HepG2 (cell line): ENCODE measurements around the gene TTC29. TPM values are rescaled to one million over a fixed set of nuclear protein-coding genes. Genes with fewer than 3 reads are reported as not detected.

ENCODE experiments used
- ATAC-seq: fragments of 200-7000 bp; cut with Tn5 transposase; 3 replicates; pipeline ENCODE4 v1.9.1; 2020; ENCODE audit warnings: mild to moderate bottlenecking, moderate library complexity
- BruUV-seq: library from RNA; stranded (reverse); fragments of 400-500 nt; replicated peaks from 2 replicates; lab custom pipeline; 2021; lab: Mats Ljungman, UMichigan
- CTCF ChIA-PET: fragments of 300-600 bp; formaldehyde crosslinking; extraction: SDS; loops from one replicate; lab custom pipeline; 2021; ENCODE audit warnings: low total read pairs, inconsistent platforms, low intra/inter-chr PET ratio; lab: Yijun Ruan, JAX
- POLR2A ChIA-PET: fragments of 350-600 bp; sonication (Branson Sonifier 250); formaldehyde crosslinking; loops from one replicate; lab custom pipeline; 2020; ENCODE audit warnings: antibody characterized with exemption, inconsistent platforms; lab: Yijun Ruan, JAX
- DNase-seq: peaks from one replicate; pipeline ENCODE4 v3.0.0-alpha.2; 2015; ENCODE audit warnings: low spot score
- FAIRE-seq: peaks from 3 replicates; lab custom pipeline; 2011; peaks lifted over from hg19 to GRCh38; lab: Jason Lieb, UNC
- H2AFZ ChIP-seq: one replicate; pipeline ENCODE4 v1.6.1; 2011; ENCODE audit warnings: low read length, inconsistent platforms
- H3K27ac ChIP-seq: fragments of 300-600 bp; 3 replicates; pipeline ENCODE4 v1.8.0; 2011; ENCODE audit warnings: mixed run types, mild to moderate bottlenecking, mixed read lengths, low read length, inconsistent platforms; ENCODE audit not compliant: insufficient read depth; ENCODE audit errors: extremely low read length
- H3K27me3 ChIP-seq, 2 experiments: fragments of 200-600 bp in 1 of 2; 2 replicates in 1 of 2; 3 replicates in 1 of 2; pipeline versions ENCODE4 v1.6.0 to v1.8.0; 2011; ENCODE audit warnings: low read length in 2 of 2, mild to moderate bottlenecking in 2 of 2, moderate library complexity in 2 of 2, inconsistent platforms in 1 of 2; ENCODE audit not compliant: insufficient read depth in 2 of 2, control insufficient read depth in 1 of 2
- H3K36me3 ChIP-seq, 2 experiments: fragments of 200-600 bp in 1 of 2; replicated peaks in 1 of 2; 2 replicates in 1 of 2; 3 replicates in 1 of 2; pipeline versions ENCODE4 v1.5.1 to v1.8.0; 2011; ENCODE audit warnings: low read length in 2 of 2, inconsistent platforms in 1 of 2; ENCODE audit not compliant: insufficient read depth in 2 of 2, control insufficient read depth in 1 of 2
- H3K4me1 ChIP-seq: 2 replicates; pipeline ENCODE4 v1.5.1; 2012; ENCODE audit warnings: low read length, inconsistent platforms; ENCODE audit not compliant: insufficient read depth
- H3K4me2 ChIP-seq: 2 replicates; pipeline ENCODE4 v1.6.0; 2011; ENCODE audit warnings: low read depth, low read length, inconsistent platforms
- H3K4me3 ChIP-seq, 3 experiments: fragments of 200-600 bp in 1 of 3; sonication (generic), shearing (Covaris generic) in 1 of 3; replicated peaks in 1 of 3; 2 replicates each; pipeline ENCODE4 v1.5.1; 2011 to 2016; ENCODE audit warnings: low read length in 3 of 3, inconsistent platforms in 2 of 3, low read depth in 2 of 3, mild to moderate bottlenecking in 2 of 3, control low read depth in 1 of 3, mixed read lengths in 1 of 3; ENCODE audit not compliant: insufficient read depth in 1 of 3
- H3K79me2 ChIP-seq: one replicate; pipeline ENCODE4 v1.6.1; 2011; ENCODE audit warnings: low read length, inconsistent platforms; ENCODE audit not compliant: insufficient read depth
- H3K9ac ChIP-seq: 2 replicates; pipeline ENCODE4 v1.6.0; 2011; ENCODE audit warnings: mild to moderate bottlenecking, low read depth, low read length, inconsistent platforms; ENCODE audit not compliant: insufficient read depth
- H3K9me3 ChIP-seq: 2 replicates; pipeline ENCODE4 v1.5.1; 2012; ENCODE audit warnings: mild to moderate bottlenecking, low read length
- H4K20me1 ChIP-seq: 2 replicates; pipeline ENCODE4 v1.6.0; 2011; ENCODE audit warnings: inconsistent platforms, mild to moderate bottlenecking, low read length, moderate library complexity; ENCODE audit not compliant: insufficient read depth
- EEA1 ChIP-seq: sonication (generic); formaldehyde crosslinking; IDR thresholded peaks from 2 replicates; pipeline ENCODE4 v1.5.1; 2020; ENCODE audit warnings: mild to moderate bottlenecking, missing genetic modification reagents, borderline replicate concordance
- GFI1 ChIP-seq: sonication (generic); formaldehyde crosslinking; IDR thresholded peaks from 2 replicates; pipeline ENCODE4 v1.5.0; 2020; ENCODE audit warnings: missing genetic modification reagents, mild to moderate bottlenecking, borderline replicate concordance
- HNF4G ChIP-seq, 2 experiments: sonication (generic) in 1 of 2; formaldehyde crosslinking in 1 of 2; IDR thresholded peaks; 2 replicates each; pipeline versions ENCODE4 v1.4.0 to v1.6.1; 2011 to 2020; ENCODE audit warnings: borderline replicate concordance in 2 of 2, low read depth in 2 of 2, mild to moderate bottlenecking in 2 of 2, low read length in 1 of 2, missing genetic modification reagents in 1 of 2, moderate library complexity in 1 of 2
- NFE2L1 ChIP-seq: sonication (generic); formaldehyde crosslinking; IDR thresholded peaks from 2 replicates; pipeline ENCODE4 v1.4.0; 2020; ENCODE audit warnings: missing genetic modification reagents, mild to moderate bottlenecking, borderline replicate concordance
- RFXAP ChIP-seq: sonication (generic); formaldehyde crosslinking; IDR thresholded peaks from 2 replicates; pipeline ENCODE4 v1.4.0; 2020; ENCODE audit warnings: missing genetic modification reagents, borderline replicate concordance
- ZKSCAN8 ChIP-seq: IDR thresholded peaks from 2 replicates; pipeline ENCODE4 v1.6.1; 2016; ENCODE audit warnings: borderline replicate concordance, missing genetic modification reagents, missing compliant biosample characterization
- ZMYM4 ChIP-seq: sonication (generic); formaldehyde crosslinking; IDR thresholded peaks from 2 replicates; pipeline ENCODE4 v1.8.1; 2023; ENCODE audit warnings: mild to moderate bottlenecking, missing genetic modification reagents
- ZNF160 ChIP-seq: sonication (generic); formaldehyde crosslinking; IDR thresholded peaks from 2 replicates; pipeline ENCODE4 v1.8.0; 2022; ENCODE audit warnings: mild to moderate bottlenecking, inconsistent platforms, missing genetic modification reagents
- ZNF225 ChIP-seq: sonication (generic); formaldehyde crosslinking; IDR thresholded peaks from 2 replicates; pipeline ENCODE4 v1.4.0; 2020; ENCODE audit warnings: mild to moderate bottlenecking, missing genetic modification reagents
- ZNF24 ChIP-seq: fragments of 450-650 bp; IDR thresholded peaks from 2 replicates; pipeline ENCODE4 v1.6.1; 2017; ENCODE audit warnings: antibody characterized with exemption, mild to moderate bottlenecking
- ZNF367 ChIP-seq: sonication (generic); formaldehyde crosslinking; IDR thresholded peaks from 2 replicates; pipeline ENCODE4 v1.4.0; 2020; ENCODE audit warnings: missing genetic modification reagents, borderline replicate concordance
- ZNF83 ChIP-seq: sonication (generic); formaldehyde crosslinking; IDR thresholded peaks from 2 replicates; pipeline ENCODE4 v1.4.0; 2020; ENCODE audit warnings: missing genetic modification reagents, mild to moderate bottlenecking, borderline replicate concordance
- WGBS: methylation state at CpG from one replicate; pipeline ENCODE4 v1.1.6; 2017; ENCODE audit warnings: low lambda C conversion rate; 5-methylcytosine and 5-hydroxymethylcytosine counted together
- in situ Hi-C: cut with HindIII; loops from 2 replicates; pipeline ENCODE4 v1.10.0; 2017; ENCODE audit warnings: low pct_unique_long_range_greater_than_20kb; ENCODE audit not compliant: extremely low pct_ligation_motif_present
- intact Hi-C: fragments of 100-400 bp; cut with micrococcal nuclease; formaldehyde crosslinking; loops from one replicate; pipeline ENCODE4 v1.10.0; 2022; ENCODE audit not compliant: unreplicated experiment
- polyA plus RNA-seq, 8 experiments: library from polyadenylated mRNA; depleted of rRNA in 3 of 8; stranded (reverse) in 7 of 8; unstranded in 1 of 8; fragments of >200 nt; fragmentation: Illumina TruSeq in 4 of 8; extraction: Trizol in 4 of 8; gene quantifications; 2 replicates each; pipeline versions ENCODE4 v1.2.1 to v1.2.3, GENCODE V29; 2011 to 2016; ENCODE audit warnings: low read depth in 4 of 8, missing spikeins in 1 of 8, mixed read lengths in 1 of 8; ENCODE audit not compliant: insufficient read depth in 1 of 8
- total RNA-seq, 5 experiments: library from RNA; depleted of rRNA; stranded (reverse); fragments of >200 nt; fragmentation: Illumina TruSeq; extraction: Trizol; gene quantifications; 2 replicates each; pipeline ENCODE4 v1.2.3, GENCODE V29; 2016; ENCODE audit warnings: low read depth in 1 of 5
- TF ChIP-seq, protein P1 (sequence below): sonication (generic); formaldehyde crosslinking; IDR thresholded peaks from 2 replicates; pipeline ENCODE4 v1.8.1; 2023; ENCODE audit warnings: missing genetic modification reagents, inconsistent platforms, borderline replicate concordance
- TF ChIP-seq, protein P2 (sequence below): sonication (generic); formaldehyde crosslinking; IDR thresholded peaks from 2 replicates; pipeline ENCODE4 v1.8.1; 2022; ENCODE audit warnings: low read depth, mild to moderate bottlenecking, missing genetic modification reagents

Gene TTC29
- total and polyA plus RNA-seq, 2 of the 13 experiments (the other 11 are each of a cell fraction or from before 2014, with no cell fraction given): not detected

DNA sequence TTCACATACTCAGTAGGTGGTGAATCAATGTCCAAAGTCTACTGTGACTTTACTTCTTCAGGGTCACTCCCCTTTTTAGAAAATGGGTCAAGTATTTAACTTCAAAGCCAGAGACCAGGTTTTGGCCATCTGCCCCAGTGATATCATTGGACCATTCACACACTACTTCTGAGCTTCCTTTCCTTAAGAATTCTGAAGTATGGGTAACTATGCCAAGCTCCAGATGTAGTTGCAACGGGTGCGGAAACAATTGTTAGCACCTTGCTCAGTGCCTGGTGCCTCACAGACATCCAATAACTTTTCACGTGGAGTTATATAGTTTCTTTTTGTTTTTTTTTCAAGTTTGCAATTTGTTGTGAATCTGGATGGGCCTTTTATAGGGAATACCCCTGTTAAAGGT is 62.6 kb downstream of the TTC29 start:
- in situ Hi-C loops: no loop called here
- H3K27ac ChIP-seq: no peak overlapping the region
- H3K4me3 ChIP-seq: no peak overlapping the region
- no peaks in the 10 kb centered on the region for H3K4me1 ChIP-seq
- DNase-seq: no peak
- H4K20me1 ChIP-seq: no peaks in the 10 kb centered on the region
- 50% methylated on average over 3 of the region's 3 CpGs for WGBS
- intact Hi-C loops: no loop called here
- BruUV-seq: no TSS peak
- CTCF ChIA-PET: no interaction called here
- no peaks in the 10 kb centered on the region for H3K9me3 ChIP-seq
- TF ChIP-seq HNF4G (IDR thresholded peaks at IDR 0.05; ENCODE audit: borderline replicate concordance, low read depth, low read length) (no peak), HNF4G (CRISPR knock-in tag; IDR thresholded peaks at IDR 0.05; ENCODE audit: borderline replicate concordance, low read depth) (no peak), ZNF24 (no peak), ZNF367 (no peak), ZMYM4 (no peak), GFI1 (CRISPR knock-in tag) (no peak), NFE2L1 (CRISPR knock-in tag) (no peak), ZKSCAN8 (CRISPR knock-in tag) (no peak), ZNF83 (CRISPR knock-in tag) (no peak), ZNF225 (CRISPR knock-in tag) (no peak), EEA1 (no peak), RFXAP (CRISPR knock-in tag) (no peak), ZNF160 (CRISPR knock-in tag) (no peak)
- TF ChIP-seq, protein P1, sequence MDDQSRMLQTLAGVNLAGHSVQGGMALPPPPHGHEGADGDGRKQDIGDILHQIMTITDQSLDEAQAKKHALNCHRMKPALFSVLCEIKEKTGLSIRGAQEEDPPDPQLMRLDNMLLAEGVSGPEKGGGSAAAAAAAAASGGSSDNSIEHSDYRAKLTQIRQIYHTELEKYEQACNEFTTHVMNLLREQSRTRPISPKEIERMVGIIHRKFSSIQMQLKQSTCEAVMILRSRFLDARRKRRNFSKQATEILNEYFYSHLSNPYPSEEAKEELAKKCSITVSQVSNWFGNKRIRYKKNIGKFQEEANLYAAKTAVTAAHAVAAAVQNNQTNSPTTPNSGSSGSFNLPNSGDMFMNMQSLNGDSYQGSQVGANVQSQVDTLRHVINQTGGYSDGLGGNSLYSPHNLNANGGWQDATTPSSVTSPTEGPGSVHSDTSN (CRISPR knock-in tag): no peak
- TF ChIP-seq, protein P2, sequence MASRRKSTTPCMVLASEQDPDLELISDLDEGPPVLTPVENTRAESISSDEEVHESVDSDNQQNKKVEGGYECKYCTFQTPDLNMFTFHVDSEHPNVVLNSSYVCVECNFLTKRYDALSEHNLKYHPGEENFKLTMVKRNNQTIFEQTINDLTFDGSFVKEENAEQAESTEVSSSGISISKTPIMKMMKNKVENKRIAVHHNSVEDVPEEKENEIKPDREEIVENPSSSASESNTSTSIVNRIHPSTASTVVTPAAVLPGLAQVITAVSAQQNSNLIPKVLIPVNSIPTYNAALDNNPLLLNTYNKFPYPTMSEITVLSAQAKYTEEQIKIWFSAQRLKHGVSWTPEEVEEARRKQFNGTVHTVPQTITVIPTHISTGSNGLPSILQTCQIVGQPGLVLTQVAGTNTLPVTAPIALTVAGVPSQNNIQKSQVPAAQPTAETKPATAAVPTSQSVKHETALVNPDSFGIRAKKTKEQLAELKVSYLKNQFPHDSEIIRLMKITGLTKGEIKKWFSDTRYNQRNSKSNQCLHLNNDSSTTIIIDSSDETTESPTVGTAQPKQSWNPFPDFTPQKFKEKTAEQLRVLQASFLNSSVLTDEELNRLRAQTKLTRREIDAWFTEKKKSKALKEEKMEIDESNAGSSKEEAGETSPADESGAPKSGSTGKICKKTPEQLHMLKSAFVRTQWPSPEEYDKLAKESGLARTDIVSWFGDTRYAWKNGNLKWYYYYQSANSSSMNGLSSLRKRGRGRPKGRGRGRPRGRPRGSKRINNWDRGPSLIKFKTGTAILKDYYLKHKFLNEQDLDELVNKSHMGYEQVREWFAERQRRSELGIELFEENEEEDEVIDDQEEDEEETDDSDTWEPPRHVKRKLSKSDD: no peak
- TF ChIP-seq, all 625 proteins: peak for 0
- no peaks in the 10 kb centered on the region for H3K27me3 ChIP-seq
- H3K4me2 ChIP-seq: no peak overlapping the region
- H3K36me3 ChIP-seq: no peaks in the 10 kb centered on the region
- ATAC-seq (no peak), FAIRE-seq (no peak)
- no peak overlapping the region for H3K9ac ChIP-seq
- no peaks in the 10 kb centered on the region for H3K79me2 ChIP-seq
- POLR2A ChIA-PET: no interaction called here
- no peak overlapping the region for H2AFZ ChIP-seq
